ENCODE measurements around the gene CREB5.
A peak's percentile ranks its signal among the peaks of the same experiment; 100 is the strongest.

Gene CREB5

GRCh38 chr7:28748933-28749584, 336.7 kb downstream of the CREB5 start:
- no peak for DNase-seq (ENCODE audit: low spot score)

- DNase-seq (ENCODE audit: low spot score) = no peak
These were observed 337.3 kb downstream of the CREB5 start for GRCh38 chr7:28749638-28750037.

GRCh38 chr7:28750981-28751380, 338.7 kb downstream of the CREB5 start:
- no peak for DNase-seq (ENCODE audit: low spot score)

- no peak for DNase-seq (ENCODE audit: low spot score)
These were observed 341.3 kb downstream of the CREB5 start for GRCh38 chr7:28753613-28754012.

- peak; percentile 11 for DNase-seq (ENCODE audit: low spot score)
These were observed 341.7 kb downstream of the CREB5 start for GRCh38 chr7:28754027-28754426.

- DNase-seq (ENCODE audit: low spot score) = no peak
These were observed 342.1 kb downstream of the CREB5 start for GRCh38 chr7:28754447-28754846.

GRCh38 chr7:28755255-28755654, 342.9 kb downstream of the CREB5 start:
- peak; percentile 12 for DNase-seq (ENCODE audit: low spot score)

GRCh38 chr7:28758186-28758585, 345.9 kb downstream of the CREB5 start:
- no peak for DNase-seq (ENCODE audit: low spot score)

GRCh38 chr7:28759475-28759971, 347.2 kb downstream of the CREB5 start:
- DNase-seq (ENCODE audit: low spot score) = no peak

- DNase-seq (ENCODE audit: low spot score) = no peak
These were observed 349.2 kb downstream of the CREB5 start for GRCh38 chr7:28761505-28761904.

- no peak for DNase-seq (ENCODE audit: low spot score)
These were observed 350.3 kb downstream of the CREB5 start for GRCh38 chr7:28762651-28763050.

- DNase-seq (ENCODE audit: low spot score) = no peak
These were observed 354.0 kb downstream of the CREB5 start for GRCh38 chr7:28766359-28766758.

GRCh38 chr7:28767356-28767755, 355.0 kb downstream of the CREB5 start:
- DNase-seq (ENCODE audit: low spot score) = no peak

GRCh38 chr7:28768577-28769147, 356.3 kb downstream of the CREB5 start:
- DNase-seq (ENCODE audit: low spot score) = peak; percentile 23

GRCh38 chr7:28771906-28772622, 359.7 kb downstream of the CREB5 start:
- DNase-seq (ENCODE audit: low spot score) = no peak

- DNase-seq (ENCODE audit: low spot score) = no peak
These were observed 361.3 kb downstream of the CREB5 start for GRCh38 chr7:28773423-28774145.

GRCh38 chr7:28774261-28774988, 362.1 kb downstream of the CREB5 start:
- no peak for DNase-seq (ENCODE audit: low spot score)

- DNase-seq (ENCODE audit: low spot score) = no peak
These were observed 364.3 kb downstream of the CREB5 start for GRCh38 chr7:28776463-28777157.

GRCh38 chr7:28778786-28779185, 366.5 kb downstream of the CREB5 start:
- DNase-seq (ENCODE audit: low spot score) = no peak

GRCh38 chr7:28779954-28780353, 367.6 kb downstream of the CREB5 start:
- no peak for DNase-seq (ENCODE audit: low spot score)

GRCh38 chr7:28782362-28782761, 370.0 kb downstream of the CREB5 start:
- DNase-seq (ENCODE audit: low spot score) = no peak
